Choroid plexus epithelial cell (primary cell): ENCODE measurements around the gene CFAP100.

Source experiments
- DNase-seq: peaks from one replicate; pipeline ENCODE4 v3.0.0-alpha.2; 2010; ENCODE audit warnings: low read depth
- H3K4me3 ChIP-seq: 2 replicates; pipeline ENCODE4 v1.5.1; 2011; ENCODE audit warnings: low read depth, mild to moderate bottlenecking, control low read depth, low read length, moderate library complexity
- TF ChIP-seq, protein P1 (sequence below): conservative IDR thresholded peaks from 2 replicates; pipeline ENCODE4 v1.5.1; 2011; ENCODE audit warnings: low read depth, mild to moderate bottlenecking, control low read depth, inconsistent platforms, low read length, moderate library complexity

The CFAP100 gene

DNA sequence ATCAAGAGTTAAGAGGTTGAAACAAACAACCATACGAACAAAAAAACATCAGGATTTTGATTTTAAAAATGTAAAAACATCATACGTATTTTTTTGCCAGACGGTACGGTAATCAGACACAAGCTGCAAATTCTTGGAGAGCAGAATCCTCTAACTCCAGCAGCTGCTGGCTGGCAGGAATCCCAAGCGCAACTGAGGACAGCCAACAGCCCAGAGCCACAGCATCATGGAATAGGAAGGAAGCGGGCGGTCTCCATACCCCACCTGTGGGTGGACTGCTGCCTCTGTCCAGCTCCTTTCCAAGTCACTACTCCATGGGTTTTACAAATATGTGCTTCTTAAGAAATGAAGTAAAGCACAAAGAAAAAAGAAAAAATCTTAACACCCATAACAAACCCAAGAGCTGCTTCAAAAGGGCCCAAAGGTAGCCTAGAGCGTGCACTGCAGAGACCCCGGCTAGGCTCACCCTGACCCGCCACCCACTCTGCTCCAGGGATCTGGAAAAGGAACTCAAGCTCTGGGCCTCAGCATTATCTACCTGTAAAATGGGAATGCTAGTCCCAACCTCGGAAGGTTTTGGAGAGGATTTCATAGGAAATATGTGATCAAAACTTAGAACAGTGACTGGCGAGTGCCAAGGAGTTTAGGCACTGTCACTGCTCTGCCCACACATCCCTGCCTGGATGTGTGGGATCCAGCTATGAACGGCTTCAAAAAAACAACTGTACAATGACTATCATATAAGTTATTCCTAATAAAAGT is 47.6 kb downstream of the CFAP100 start:
- TF ChIP-seq, protein P1, sequence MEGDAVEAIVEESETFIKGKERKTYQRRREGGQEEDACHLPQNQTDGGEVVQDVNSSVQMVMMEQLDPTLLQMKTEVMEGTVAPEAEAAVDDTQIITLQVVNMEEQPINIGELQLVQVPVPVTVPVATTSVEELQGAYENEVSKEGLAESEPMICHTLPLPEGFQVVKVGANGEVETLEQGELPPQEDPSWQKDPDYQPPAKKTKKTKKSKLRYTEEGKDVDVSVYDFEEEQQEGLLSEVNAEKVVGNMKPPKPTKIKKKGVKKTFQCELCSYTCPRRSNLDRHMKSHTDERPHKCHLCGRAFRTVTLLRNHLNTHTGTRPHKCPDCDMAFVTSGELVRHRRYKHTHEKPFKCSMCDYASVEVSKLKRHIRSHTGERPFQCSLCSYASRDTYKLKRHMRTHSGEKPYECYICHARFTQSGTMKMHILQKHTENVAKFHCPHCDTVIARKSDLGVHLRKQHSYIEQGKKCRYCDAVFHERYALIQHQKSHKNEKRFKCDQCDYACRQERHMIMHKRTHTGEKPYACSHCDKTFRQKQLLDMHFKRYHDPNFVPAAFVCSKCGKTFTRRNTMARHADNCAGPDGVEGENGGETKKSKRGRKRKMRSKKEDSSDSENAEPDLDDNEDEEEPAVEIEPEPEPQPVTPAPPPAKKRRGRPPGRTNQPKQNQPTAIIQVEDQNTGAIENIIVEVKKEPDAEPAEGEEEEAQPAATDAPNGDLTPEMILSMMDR = no peak
- DNase-seq = no peak
- H3K4me3 ChIP-seq = no peak overlapping the region

DNA sequence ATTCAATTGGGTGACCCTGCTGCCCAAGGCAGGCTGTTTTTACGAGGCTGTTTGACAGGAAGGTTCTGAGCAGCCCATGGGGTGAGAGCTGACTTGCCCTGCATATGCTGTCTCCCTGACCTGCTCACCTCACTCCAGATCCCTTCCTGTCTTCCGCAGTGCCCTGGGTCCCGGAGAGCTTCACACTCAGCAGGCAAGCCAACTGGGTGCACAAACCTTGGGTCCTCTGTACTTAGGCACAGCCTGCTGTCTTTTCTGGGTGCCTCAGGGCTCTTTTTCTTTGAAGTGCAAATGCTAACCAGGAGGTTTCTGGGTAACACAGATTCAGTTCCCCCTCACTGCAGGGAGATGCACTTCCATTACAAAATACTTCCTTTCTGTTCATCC is 48.1 kb downstream of the CFAP100 start:
- no peak for DNase-seq
- no peak overlapping the region for H3K4me3 ChIP-seq
- TF ChIP-seq, protein P1 = no peak

DNA sequence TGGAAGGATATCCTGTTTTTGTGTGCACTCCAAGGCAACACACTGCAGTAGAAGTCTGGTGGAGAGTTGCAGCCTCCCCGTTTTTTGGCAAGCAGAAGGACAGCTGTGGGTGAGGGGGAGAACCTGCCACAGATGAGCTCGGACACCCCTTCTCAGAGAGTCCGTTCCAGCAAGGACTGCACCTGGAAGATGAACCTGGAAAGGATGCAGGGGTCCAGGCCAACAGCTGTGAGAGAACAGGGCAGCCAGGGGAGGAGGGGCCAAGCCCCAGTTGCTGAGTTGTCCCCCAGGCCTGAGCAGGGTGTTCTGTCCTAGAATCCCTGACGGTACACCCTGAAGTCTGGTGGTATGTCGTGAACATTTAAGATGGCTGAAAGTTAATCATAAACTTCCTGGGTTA is 50.8 kb downstream of the CFAP100 start:
- DNase-seq = no peak
- H3K4me3 ChIP-seq = no peak overlapping the region
- TF ChIP-seq, protein P1 = no peak

DNA sequence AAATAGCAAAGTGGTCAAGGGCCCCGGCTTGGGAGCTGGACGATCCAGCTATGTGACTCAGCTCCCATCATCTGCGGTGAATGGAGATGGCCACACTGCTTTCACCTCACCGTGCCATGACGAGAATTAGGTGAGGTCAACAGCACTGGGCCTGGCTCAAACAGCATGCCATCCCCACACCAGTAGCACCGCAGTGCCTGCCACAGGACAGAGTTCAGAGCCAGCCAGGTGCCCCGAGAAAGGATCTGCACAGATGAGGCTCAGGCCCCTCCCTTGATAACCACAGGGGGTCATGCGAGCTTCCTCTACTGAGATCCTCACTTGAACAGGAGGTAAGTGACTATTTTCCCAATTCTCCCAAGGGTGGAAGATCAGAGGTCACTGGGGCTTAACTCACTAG is 51.6 kb downstream of the CFAP100 start:
- no peak overlapping the region for H3K4me3 ChIP-seq
- TF ChIP-seq, protein P1 = no peak
- DNase-seq = peak; percentile 11

DNA sequence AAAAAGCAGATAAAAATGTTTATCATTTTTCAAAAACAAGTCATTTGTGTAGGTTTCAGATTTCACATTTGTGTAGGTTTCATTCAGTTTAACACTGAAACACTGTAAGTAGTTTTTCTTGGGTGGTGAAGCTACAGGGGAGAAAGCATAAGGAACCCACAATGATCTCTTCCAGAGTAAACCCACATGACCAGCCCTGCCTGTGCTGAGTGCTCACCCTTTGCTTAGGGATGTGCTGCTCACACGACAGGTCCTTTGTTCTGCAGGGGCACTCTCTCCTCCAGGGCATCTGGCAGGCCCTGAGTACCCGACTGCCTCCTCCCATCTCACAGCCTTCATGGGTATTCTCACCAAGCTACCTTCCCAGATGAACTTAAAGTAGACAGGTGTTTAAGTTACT is 52.1 kb downstream of the CFAP100 start:
- TF ChIP-seq, protein P1 = no peak
- H3K4me3 ChIP-seq = no peak overlapping the region
- DNase-seq = peak; percentile 30

DNA sequence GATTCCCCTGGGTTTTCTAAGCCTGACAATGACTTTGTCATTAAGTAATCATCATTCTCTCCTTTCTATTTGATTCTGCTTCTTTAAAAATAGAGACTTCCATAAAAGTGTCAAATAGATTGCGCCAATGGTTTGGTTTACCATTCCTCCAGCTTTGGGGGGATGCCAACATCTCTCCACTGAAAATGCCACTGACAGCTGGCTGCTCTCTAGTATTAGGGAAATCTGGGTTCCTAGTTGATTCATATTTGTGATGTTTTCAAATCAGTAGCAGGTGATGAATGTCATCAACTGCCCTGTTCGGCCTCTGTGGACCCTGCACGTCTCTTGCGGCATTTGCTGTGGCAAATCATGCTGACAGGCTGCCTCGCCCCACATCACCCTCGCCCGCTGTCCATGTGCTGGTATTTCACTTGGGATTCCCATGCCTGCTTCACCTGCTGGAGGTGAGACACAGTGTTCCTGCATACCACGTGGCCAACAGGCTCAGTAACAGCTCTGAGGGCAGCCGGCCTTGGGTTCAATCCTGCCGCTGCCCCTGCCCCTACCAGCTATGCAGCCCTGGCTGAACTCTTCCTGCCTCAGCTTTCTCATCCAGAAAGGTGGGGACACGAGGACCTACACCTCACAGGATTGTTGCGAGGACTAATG is 52.9 kb downstream of the CFAP100 start:
- TF ChIP-seq, protein P1 = no peak
- no peak overlapping the region for H3K4me3 ChIP-seq
- DNase-seq = no peak
